ENCODE data around the gene COL27A1. TPM values are rescaled to one million over a fixed set of nuclear protein-coding genes. Genes with fewer than 3 reads are reported as not detected.

The COL27A1 gene
- total RNA-seq, 3 donors from 2014 or later = 3.5 to 22.0 (median 6.7) TPM

DNA sequence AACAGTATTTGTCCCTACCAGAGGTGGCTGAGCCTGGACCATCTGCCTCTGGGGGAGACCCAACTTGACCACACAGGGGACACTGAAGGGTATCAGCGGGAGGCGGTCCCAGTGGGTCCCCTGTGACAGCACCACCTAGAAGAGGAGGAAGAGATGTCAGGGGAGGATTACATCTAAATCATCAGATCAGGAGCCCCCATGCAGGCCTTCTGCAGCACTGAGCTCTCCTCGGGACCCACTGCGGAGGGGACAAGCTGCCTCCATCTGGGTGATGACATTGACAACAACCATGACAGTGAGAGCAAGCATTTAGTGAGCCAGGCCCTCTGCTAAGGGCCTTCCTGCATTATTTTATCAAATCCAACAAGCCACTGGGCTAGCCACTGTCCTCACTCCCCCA is 186.7 kb downstream of the COL27A1 start:
- Histone ChIP-seq H3K27me3 (no peaks in the 10 kb centered on the region), H3K36me3 (peaks cover 17% of the 10 kb centered on the region), H3K4me1 (no peaks in the 10 kb centered on the region), H3K27ac (no peak overlapping the region), H3K4me3 (no peak overlapping the region), H3K9me3 (no peaks in the 10 kb centered on the region)
- intact Hi-C loops (cut with DNase I; ENCODE audit: low total_unique reads) = loop anchor here (2.0 kb wide), 1 partner anchor 63 kb away; no protein-coding TSS in a partner anchor
- no peak for DNase-seq (ENCODE audit: low spot score in 2 of 2)
- TF ChIP-seq POLR2A (IDR thresholded peaks at IDR 0.05) (no peak), POLR2AphosphoS5 (IDR thresholded peaks at IDR 0.05) (no peak), CTCF (IDR thresholded peaks at IDR 0.05) (no peak)

- DNase-seq (ENCODE audit: low spot score in 2 of 2) = no peak
- Histone ChIP-seq H3K4me3 (no peak overlapping the region), H3K36me3 (peaks cover 17% of the 10 kb centered on the region), H3K4me1 (no peaks in the 10 kb centered on the region), H3K9me3 (no peaks in the 10 kb centered on the region), H3K27me3 (no peaks in the 10 kb centered on the region), H3K27ac (no peak overlapping the region)
- no peak for TF ChIP-seq CTCF (IDR thresholded peaks at IDR 0.05)
- TF ChIP-seq POLR2AphosphoS5 (IDR thresholded peaks at IDR 0.05) = no peak
- no peak for TF ChIP-seq POLR2A (IDR thresholded peaks at IDR 0.05)
- intact Hi-C loops (cut with DNase I; ENCODE audit: low total_unique reads) = loop anchor here (2.0 kb wide), 1 partner anchor 62 kb away; no protein-coding TSS in a partner anchor
Observed at GRCh38 chr9:114342755-114343440, 187.6 kb downstream of the COL27A1 start.

DNA sequence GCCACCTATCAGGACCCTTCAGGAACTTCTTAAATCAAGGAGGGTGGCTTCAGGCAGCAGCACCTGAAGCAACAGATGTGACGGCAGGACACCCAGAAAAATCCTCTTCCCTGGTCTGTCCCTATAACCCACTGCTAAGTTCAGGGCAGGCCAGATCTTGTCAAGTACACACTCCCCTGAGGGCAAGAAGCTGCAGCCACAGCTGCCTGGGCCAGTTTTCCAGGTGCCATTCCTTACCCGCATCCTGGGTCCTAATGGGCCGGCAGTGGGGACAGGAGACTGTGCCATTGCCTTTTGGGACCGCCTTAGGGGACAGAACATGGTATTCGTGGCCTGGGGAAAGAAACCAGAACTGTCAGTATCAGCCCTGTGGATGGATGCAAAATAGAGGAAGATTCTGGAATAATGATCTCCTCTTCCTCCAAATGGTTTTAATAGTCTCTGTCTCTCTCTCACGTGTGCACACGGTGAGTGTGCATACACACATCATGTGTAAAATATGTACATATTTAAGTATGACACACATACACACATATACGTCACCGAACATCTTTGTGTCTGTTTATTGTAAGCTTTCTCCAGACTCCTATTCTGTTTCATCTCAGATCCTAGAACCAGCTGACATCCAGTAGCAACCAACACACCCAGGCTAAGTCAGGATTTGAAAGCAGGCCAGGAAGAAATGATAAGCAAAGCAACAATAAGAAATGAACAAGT is 188.3 kb downstream of the COL27A1 start:
- Histone ChIP-seq H3K27ac (no peak overlapping the region), H3K4me3 (no peak overlapping the region), H3K9me3 (no peaks in the 10 kb centered on the region), H3K27me3 (no peaks in the 10 kb centered on the region), H3K36me3 (peaks cover 17% of the 10 kb centered on the region), H3K4me1 (no peaks in the 10 kb centered on the region)
- intact Hi-C loops (cut with DNase I; ENCODE audit: low total_unique reads) = loop anchor here (2.0 kb wide), 1 partner anchor 61 kb away; no protein-coding TSS in a partner anchor
- TF ChIP-seq POLR2A (IDR thresholded peaks at IDR 0.05) = no peak
- TF ChIP-seq CTCF (IDR thresholded peaks at IDR 0.05) = no peak
- no peak for TF ChIP-seq POLR2AphosphoS5 (IDR thresholded peaks at IDR 0.05)
- no peak for DNase-seq (ENCODE audit: low spot score in 2 of 2)

GRCh38 chr9:114344188-114344566 is 188.8 kb downstream of the COL27A1 start:
- peaks cover 17% of the 10 kb centered on the region for H3K36me3 ChIP-seq
- no peaks in the 10 kb centered on the region for H3K27me3 ChIP-seq
- no peak overlapping the region for H3K4me3 ChIP-seq
- H3K27ac ChIP-seq = no peak overlapping the region
- no peak for DNase-seq (ENCODE audit: low spot score in 2 of 2)
- intact Hi-C loops (cut with DNase I; ENCODE audit: low total_unique reads) = no loop called here
- H3K4me1 ChIP-seq = no peaks in the 10 kb centered on the region
- H3K9me3 ChIP-seq = no peaks in the 10 kb centered on the region
- TF ChIP-seq CTCF (IDR thresholded peaks at IDR 0.05) (no peak), POLR2A (IDR thresholded peaks at IDR 0.05) (no peak)

DNA sequence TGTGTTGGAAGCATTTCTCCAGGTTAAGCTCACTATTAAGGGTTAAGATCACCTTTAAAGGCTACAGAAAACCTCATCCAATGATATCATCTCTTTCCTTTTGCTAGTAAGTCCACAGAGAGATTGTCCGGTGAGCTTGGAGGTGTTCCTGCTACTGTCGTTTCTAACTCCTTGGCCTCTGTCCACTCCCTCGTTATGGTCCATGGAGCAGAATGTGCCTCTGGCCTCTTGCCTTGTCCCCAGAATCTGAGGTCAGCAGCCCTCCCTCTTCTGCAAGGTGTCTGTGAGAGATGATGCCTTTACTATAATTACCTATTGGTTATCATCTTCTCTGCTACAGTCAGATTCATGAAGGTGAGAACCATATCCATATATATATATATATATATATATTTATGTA is 189.4 kb downstream of the COL27A1 start:
- no peak overlapping the region for H3K27ac ChIP-seq

More for the DNA sequence above, 189.4 kb downstream of the COL27A1 start:
- Histone ChIP-seq H3K27me3 (no peaks in the 10 kb centered on the region), H3K36me3 (peaks cover 18% of the 10 kb centered on the region), H3K4me3 (no peak overlapping the region), H3K9me3 (no peaks in the 10 kb centered on the region), H3K4me1 (no peaks in the 10 kb centered on the region)
- intact Hi-C loops (cut with DNase I; ENCODE audit: low total_unique reads) = no loop called here
- TF ChIP-seq CTCF (IDR thresholded peaks at IDR 0.05) (no peak), POLR2AphosphoS5 (IDR thresholded peaks at IDR 0.05) (no peak), POLR2A (IDR thresholded peaks at IDR 0.05) (no peak)
- DNase-seq (ENCODE audit: low spot score in 2 of 2) = no peak
